WTC11 (cell line): ENCODE measurements around the gene IFT122.

Experiments
- ATF1 ChIP-seq: sonication (generic); formaldehyde crosslinking; IDR thresholded peaks from 2 replicates; pipeline ENCODE4 v1.8.1; 2023; ENCODE audit warnings: mild to moderate bottlenecking, moderate library complexity, missing genetic modification reagents
- ELF4 ChIP-seq: sonication (generic); formaldehyde crosslinking; IDR thresholded peaks from 2 replicates; pipeline ENCODE4 v1.8.1; 2022; ENCODE audit warnings: low read depth, mild to moderate bottlenecking, moderate library complexity, missing genetic modification reagents
- IRF2 ChIP-seq: sonication (generic); formaldehyde crosslinking; IDR thresholded peaks from 2 replicates; pipeline ENCODE4 v1.8.0; 2022; ENCODE audit warnings: low read depth, missing genetic modification reagents, borderline replicate concordance
- JUN ChIP-seq: sonication (generic); formaldehyde crosslinking; IDR thresholded peaks from 2 replicates; pipeline ENCODE4 v1.8.0; 2023; ENCODE audit warnings: mild to moderate bottlenecking, missing genetic modification reagents
- TP53 ChIP-seq: sonication (generic); formaldehyde crosslinking; IDR thresholded peaks from 2 replicates; pipeline ENCODE4 v1.8.1; 2023; ENCODE audit warnings: mild to moderate bottlenecking, missing genetic modification reagents
- ZNF121 ChIP-seq: sonication (generic); formaldehyde crosslinking; IDR thresholded peaks from 2 replicates; pipeline ENCODE4 v1.8.0; 2023; ENCODE audit warnings: missing genetic modification reagents
- ZNF263 ChIP-seq: sonication (generic); formaldehyde crosslinking; IDR thresholded peaks from 2 replicates; pipeline ENCODE4 v1.8.1; 2022; ENCODE audit warnings: low read depth, mild to moderate bottlenecking, moderate library complexity, missing genetic modification reagents
- TF ChIP-seq, protein P1 (sequence below): sonication (generic); formaldehyde crosslinking; IDR thresholded peaks from 2 replicates; pipeline ENCODE4 v1.8.0; 2022; ENCODE audit warnings: mild to moderate bottlenecking, missing genetic modification reagents
- TF ChIP-seq, protein P2 (sequence below): fragments of 200-600 bp; IDR thresholded peaks from 2 replicates; pipeline ENCODE4 v1.8.0; 2022; ENCODE audit warnings: antibody characterized with exemption
- TF ChIP-seq, protein P3 (sequence below): sonication (generic); formaldehyde crosslinking; IDR thresholded peaks from 2 replicates; pipeline ENCODE4 v1.8.0; 2023; ENCODE audit warnings: mild to moderate bottlenecking, missing genetic modification reagents

DNA sequence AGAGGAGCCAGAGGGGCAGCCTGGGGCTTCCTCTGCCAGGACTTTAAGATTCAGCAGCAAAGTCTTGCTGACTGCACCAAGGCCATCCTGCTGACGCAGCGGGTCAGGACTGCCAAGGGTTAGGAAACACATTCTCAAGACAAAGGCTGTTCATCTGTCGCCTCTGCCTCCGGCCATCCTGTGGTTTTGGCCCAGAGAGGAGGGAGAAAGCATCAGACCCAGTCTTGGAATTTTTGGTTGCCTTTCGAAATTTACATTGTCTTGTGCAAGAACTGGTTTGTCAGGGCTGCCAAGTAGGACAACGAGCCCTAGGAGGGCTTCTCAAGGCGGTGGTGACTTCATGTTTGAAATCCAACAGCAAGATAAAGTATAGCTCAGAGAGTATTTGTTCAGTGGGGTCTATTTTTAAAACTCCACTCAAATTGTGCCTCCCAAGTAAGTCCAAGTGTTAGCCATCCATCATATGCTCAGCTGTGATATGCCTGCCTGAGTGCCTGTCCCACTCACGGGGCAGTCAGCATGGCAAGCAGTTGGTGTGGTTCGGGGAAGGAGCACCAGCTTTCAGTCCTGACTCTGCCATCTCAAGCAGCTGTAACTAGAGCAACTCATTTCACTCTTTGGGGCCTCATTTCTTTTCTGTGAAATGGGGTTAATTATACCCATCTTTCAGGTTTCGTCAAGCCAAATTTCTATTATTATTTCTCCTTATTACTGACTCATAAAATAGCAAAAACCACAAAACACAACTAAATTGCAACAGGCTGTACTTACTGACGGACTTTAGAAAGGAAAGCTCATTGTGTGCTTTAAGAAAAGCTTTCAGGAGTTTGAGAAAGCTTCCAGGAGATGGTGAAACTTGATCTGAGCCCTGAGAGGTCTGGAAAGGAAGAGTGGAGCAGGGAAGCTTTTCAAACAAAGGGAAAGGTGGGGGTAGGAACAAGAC, 46.0 kb downstream of the IFT122 start:
- TF ChIP-seq, protein P1, sequence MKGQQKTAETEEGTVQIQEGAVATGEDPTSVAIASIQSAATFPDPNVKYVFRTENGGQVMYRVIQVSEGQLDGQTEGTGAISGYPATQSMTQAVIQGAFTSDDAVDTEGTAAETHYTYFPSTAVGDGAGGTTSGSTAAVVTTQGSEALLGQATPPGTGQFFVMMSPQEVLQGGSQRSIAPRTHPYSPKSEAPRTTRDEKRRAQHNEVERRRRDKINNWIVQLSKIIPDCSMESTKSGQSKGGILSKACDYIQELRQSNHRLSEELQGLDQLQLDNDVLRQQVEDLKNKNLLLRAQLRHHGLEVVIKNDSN (CRISPR knock-in tag) = no peak
- TF ChIP-seq, protein P2, sequence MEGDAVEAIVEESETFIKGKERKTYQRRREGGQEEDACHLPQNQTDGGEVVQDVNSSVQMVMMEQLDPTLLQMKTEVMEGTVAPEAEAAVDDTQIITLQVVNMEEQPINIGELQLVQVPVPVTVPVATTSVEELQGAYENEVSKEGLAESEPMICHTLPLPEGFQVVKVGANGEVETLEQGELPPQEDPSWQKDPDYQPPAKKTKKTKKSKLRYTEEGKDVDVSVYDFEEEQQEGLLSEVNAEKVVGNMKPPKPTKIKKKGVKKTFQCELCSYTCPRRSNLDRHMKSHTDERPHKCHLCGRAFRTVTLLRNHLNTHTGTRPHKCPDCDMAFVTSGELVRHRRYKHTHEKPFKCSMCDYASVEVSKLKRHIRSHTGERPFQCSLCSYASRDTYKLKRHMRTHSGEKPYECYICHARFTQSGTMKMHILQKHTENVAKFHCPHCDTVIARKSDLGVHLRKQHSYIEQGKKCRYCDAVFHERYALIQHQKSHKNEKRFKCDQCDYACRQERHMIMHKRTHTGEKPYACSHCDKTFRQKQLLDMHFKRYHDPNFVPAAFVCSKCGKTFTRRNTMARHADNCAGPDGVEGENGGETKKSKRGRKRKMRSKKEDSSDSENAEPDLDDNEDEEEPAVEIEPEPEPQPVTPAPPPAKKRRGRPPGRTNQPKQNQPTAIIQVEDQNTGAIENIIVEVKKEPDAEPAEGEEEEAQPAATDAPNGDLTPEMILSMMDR = no peak
- TF ChIP-seq IRF2 (CRISPR knock-in tag) (no peak), JUN (CRISPR knock-in tag) (no peak), ATF1 (CRISPR knock-in tag) (no peak), ZNF263 (no peak), TP53 (no peak), ZNF121 (CRISPR knock-in tag) (no peak), ELF4 (CRISPR knock-in tag) (no peak)
- TF ChIP-seq, protein P3, sequence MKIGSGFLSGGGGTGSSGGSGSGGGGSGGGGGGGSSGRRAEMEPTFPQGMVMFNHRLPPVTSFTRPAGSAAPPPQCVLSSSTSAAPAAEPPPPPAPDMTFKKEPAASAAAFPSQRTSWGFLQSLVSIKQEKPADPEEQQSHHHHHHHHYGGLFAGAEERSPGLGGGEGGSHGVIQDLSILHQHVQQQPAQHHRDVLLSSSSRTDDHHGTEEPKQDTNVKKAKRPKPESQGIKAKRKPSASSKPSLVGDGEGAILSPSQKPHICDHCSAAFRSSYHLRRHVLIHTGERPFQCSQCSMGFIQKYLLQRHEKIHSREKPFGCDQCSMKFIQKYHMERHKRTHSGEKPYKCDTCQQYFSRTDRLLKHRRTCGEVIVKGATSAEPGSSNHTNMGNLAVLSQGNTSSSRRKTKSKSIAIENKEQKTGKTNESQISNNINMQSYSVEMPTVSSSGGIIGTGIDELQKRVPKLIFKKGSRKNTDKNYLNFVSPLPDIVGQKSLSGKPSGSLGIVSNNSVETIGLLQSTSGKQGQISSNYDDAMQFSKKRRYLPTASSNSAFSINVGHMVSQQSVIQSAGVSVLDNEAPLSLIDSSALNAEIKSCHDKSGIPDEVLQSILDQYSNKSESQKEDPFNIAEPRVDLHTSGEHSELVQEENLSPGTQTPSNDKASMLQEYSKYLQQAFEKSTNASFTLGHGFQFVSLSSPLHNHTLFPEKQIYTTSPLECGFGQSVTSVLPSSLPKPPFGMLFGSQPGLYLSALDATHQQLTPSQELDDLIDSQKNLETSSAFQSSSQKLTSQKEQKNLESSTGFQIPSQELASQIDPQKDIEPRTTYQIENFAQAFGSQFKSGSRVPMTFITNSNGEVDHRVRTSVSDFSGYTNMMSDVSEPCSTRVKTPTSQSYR (CRISPR knock-in tag) = no peak
